Measurements from ENCODE around the gene MT1F. TPM values are rescaled to one million over a fixed set of nuclear protein-coding genes. Genes with fewer than 3 reads are reported as not detected.

MT1F gene
- total and polyA plus RNA-seq, 10 of the 15 experiments (the other 5 are each of a cell fraction or from before 2014, with no cell fraction given) = 0.28 to 2.5 (median 1.1) TPM; not detected in 1

- FAIRE-seq (no peak), ATAC-seq (peak; percentile 85), DNase-seq (ENCODE audit: low read depth, low spot score) (no peak)
- peaks cover 0 to 5% of the 10 kb centered on the region in 2 experiments; a peak in 2 of 4 replicates for H3K27me3 ChIP-seq (replicated peaks in 1 of 2; ENCODE audit: control insufficient read depth in 2 of 2, insufficient read depth in 2 of 2, low read length in 1 of 2)
- H3K4me2 ChIP-seq (ENCODE audit: control insufficient read depth, insufficient read depth) = 0 out of 2 replicates have a peak overlapping the region, but pooled peaks have one; percentile 44
- TF ChIP-seq ZZZ3 (IDR thresholded peaks at IDR 0.05; ENCODE audit: control insufficient read depth, insufficient read length, low read depth) (no peak), CREB1 (IDR thresholded peaks at IDR 0.05; ENCODE audit: low read depth) (no peak), PAX5 (IDR thresholded peaks at IDR 0.05; ENCODE audit: borderline replicate concordance, low read depth, low read length) (no peak), SREBF2 (IDR thresholded peaks at IDR 0.05; ENCODE audit: low read length) (no peak), MEF2B (IDR thresholded peaks at IDR 0.05; ENCODE audit: partially characterized antibody, poor library complexity, severe bottlenecking) (no peak), CBX5 (IDR thresholded peaks at IDR 0.05; ENCODE audit: low read depth) (no peak), TCF3 (IDR thresholded peaks at IDR 0.05; ENCODE audit: borderline replicate concordance, insufficient read depth, low read depth, low read length) (no peak), GATAD2B (conservative IDR thresholded peaks at IDR 0.05; ENCODE audit: low read depth) (no peak), NFYA (IDR thresholded peaks at IDR 0.05; ENCODE audit: borderline replicate concordance, low read depth, low read length) (no peak), USF2 (IDR thresholded peaks at IDR 0.05; ENCODE audit: borderline replicate concordance, low read depth, low read length) (no peak), RCOR1 (conservative IDR thresholded peaks at IDR 0.05; ENCODE audit: low read depth, low read length) (no peak), IRF4 (IDR thresholded peaks at IDR 0.05; ENCODE audit: low read depth, low read length) (no peak), KAT2A (conservative IDR thresholded peaks at IDR 0.05; ENCODE audit: control insufficient read depth, low read depth, low read length) (no peak), KDM1A (IDR thresholded peaks at IDR 0.05; ENCODE audit: borderline replicate concordance) (no peak)
- ChIA-PET RAD21 (ENCODE audit: unreplicated experiment) (no interaction called here), SMC1A (ENCODE audit: uncharacterized antibody, unreplicated experiment) (no interaction called here), POLR2A (interaction anchor here (0.7 kb wide), 1 partner anchor 13 kb away, joined by 3 read pairs; no protein-coding TSS in a partner anchor), CTCF (no interaction called here)
- no peak overlapping the region for H3K9ac ChIP-seq (ENCODE audit: control insufficient read depth, insufficient read depth, low read length)
- H3K4me3 ChIP-seq = no peak overlapping the region
- H3K36me3 ChIP-seq (ENCODE audit: control insufficient read depth in 2 of 2, insufficient read depth in 2 of 2, low read length in 1 of 2) = no peaks in the 10 kb centered on the region
- no TSS peak for BruUV-seq (replicated peaks)
- intact Hi-C loops (cut with micrococcal nuclease; ENCODE audit: unreplicated experiment) = no loop called here
- WGBS (ENCODE audit: insufficient coverage, insufficient replicate concordance, low lambda C conversion rate, missing lambda C conversion rate) = 42% methylated on average over 39 of the region's 41 CpGs
- H3K79me2 ChIP-seq (ENCODE audit: control insufficient read depth, insufficient read depth, low read length) = no peaks in the 10 kb centered on the region
- no peak overlapping the region for H3K27ac ChIP-seq (ENCODE audit: control insufficient read depth, insufficient read depth)
- no peaks in the 10 kb centered on the region for H4K20me1 ChIP-seq (ENCODE audit: control insufficient read depth, insufficient read depth)
- H2AFZ ChIP-seq (ENCODE audit: control insufficient read depth, low read depth, low read length) = no peak overlapping the region
- H3K9me3 ChIP-seq (replicated peaks; ENCODE audit: control insufficient read depth, insufficient read depth, low read length) = no peaks in the 10 kb centered on the region
- H3K4me1 ChIP-seq (ENCODE audit: control insufficient read depth, insufficient read depth, low read length) = peaks cover 4% of the 10 kb centered on the region; the same call in 1 of the 2 replicates
- in situ Hi-C loops (cut with MboI) = no loop called here
Observed at GRCh38 chr16:56617212-56618085, 40.3 kb upstream of the MT1F start.

Measured in GM12878 (cell line).